Activated CD8-positive, alpha-beta memory T cell treated with anti-CD3 and anti-CD28 coated beads, Interleukin-2, amount 50 U/mL, for 24 hours (primary cell): Measurements from ENCODE around the gene HBP1.
"Not testable (repeated sequence)": the region's sequence is repeated elsewhere in the genome, so short reads cannot be mapped to it uniquely, and the experiment has no call there.

Experiments
- DNase-seq: peaks from one replicate; pipeline ENCODE4 v3.0.0-alpha.2; 2020; ENCODE audit errors: extremely low read depth

HBP1 gene

GRCh38 chr7:107224374-107225223 lies 55.8 kb downstream of the HBP1 start:
- no peak for DNase-seq

- DNase-seq, result no peak
Observed at GRCh38 chr7:107228291-107228690, 59.5 kb downstream of the HBP1 start.

DNA sequence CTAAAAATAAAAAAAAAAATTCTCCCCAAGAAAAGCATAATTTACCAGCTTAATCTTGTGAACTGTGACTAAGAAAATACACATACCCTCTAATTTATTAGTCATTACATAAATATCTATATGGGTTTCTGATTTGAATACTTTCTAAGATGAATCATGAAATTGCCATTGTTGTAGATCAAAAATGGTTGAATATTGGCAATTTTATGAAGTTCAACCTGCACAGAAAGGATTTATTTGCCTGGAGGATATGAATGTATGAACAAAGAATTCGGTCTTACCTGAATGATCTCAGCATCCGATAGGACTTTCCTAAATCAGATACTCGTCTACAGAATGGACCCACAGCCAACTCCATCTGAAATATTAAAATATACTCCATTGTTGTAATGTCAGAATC lies 61.5 kb downstream of the HBP1 start:
- DNase-seq, result no peak

GRCh38 chr7:107232568-107233090 lies 63.8 kb downstream of the HBP1 start:
- no peak for DNase-seq

DNA sequence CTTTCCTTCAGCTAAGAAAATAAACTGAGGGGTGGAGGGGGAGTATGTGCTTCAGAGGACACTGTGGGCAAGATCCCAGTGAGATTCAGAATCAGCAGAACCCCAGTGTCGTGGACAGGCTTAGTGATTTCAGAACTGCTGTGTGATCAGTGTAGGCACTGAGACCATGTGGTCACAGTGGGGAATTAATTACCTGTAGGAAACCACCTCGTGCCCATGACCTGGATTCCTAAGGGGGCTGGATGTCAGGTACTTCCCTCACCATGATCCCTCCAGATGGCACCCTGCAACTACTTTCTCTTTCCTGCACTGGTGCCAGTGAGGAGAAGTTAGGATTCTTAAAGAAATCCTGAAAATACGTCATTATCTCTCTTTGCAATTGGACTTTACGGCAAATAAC lies 64.4 kb downstream of the HBP1 start:
- DNase-seq, result no peak

GRCh38 chr7:107233981-107234380 lies 65.2 kb downstream of the HBP1 start:
- DNase-seq, result no peak

- DNase-seq, result no peak
Observed at GRCh38 chr7:107234436-107234835, 65.6 kb downstream of the HBP1 start.

GRCh38 chr7:107236862-107237261 lies 68.1 kb downstream of the HBP1 start:
- DNase-seq, result no peak

GRCh38 chr7:107237451-107237850 lies 68.6 kb downstream of the HBP1 start:
- DNase-seq, result no peak

DNA sequence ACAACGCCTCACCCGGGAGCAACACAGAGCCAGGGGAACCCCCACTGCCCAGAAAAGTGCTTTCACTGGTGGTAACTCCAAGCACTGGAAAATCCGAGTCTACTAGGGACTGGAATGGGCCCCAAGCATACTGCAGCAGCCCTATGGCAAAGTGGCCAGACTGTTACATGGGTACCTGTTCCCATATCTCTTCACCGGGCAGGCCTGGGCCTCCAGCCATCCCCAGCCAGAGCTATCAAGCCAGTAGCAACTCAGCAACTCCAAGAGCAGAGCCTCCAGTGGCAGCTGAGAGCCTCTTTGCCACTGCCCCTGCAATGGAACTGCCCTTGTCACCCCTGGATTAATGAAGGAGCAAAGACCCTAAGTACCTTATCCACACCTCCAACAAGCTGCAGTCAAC lies 73.5 kb downstream of the HBP1 start:
- DNase-seq, result no peak

DNA sequence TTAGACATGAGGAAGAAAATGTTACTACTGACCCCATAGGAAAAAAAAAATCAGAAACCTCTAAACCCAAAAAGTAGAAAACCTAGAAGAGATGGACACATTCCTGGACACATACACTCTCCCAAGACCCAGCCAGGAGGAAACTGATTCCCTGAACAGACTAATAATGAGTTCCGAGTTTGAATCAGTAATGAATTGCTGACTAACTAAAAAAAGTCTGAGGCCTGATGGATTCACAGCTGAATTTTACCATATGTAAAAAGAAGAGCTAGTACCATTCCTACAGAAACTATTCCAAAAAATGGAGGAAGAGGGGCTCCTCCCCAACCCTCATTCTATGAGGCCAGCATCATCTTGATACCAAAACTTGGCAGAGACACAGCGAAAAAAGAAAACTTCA lies 75.8 kb downstream of the HBP1 start:
- DNase-seq, result no peak

- DNase-seq, result not testable (repeated sequence)
Observed at GRCh38 chr7:107246836-107247235, 78.0 kb downstream of the HBP1 start.

DNA sequence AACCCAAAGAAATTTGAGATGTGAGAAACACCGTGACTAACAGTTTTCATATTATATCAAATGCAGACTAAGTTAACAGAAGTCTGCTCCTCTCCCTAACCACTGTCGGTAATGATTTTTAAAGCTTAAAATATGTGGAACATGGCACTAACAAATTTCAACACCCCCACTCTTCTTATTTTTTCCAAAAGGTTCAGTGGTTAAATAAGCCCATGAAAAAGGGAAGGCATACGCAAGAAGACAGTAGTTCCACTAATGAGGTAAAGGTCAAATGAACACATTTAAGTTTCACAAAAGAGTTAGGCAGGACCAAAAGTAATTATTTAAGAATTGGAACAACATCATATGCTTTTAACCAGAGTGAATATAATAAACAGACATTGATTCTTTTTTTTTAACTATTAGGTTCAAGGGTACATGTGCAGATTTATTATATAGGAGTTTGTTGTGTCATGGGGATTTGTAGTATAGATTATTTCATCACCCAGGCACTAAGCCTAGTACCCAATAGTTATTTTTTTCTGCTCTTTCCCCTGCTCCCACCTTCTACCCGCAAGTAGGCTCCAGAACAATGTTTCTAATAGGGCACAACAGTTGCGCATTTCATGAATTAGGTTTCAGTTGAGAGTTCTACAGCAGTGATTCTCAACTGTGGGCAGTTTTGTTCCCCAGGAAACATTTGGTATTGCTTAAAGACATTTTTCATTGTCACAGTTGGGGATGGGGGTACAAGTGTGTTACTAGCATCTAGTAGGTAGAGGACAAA lies 79.9 kb downstream of the HBP1 start:
- no peak for DNase-seq

DNA sequence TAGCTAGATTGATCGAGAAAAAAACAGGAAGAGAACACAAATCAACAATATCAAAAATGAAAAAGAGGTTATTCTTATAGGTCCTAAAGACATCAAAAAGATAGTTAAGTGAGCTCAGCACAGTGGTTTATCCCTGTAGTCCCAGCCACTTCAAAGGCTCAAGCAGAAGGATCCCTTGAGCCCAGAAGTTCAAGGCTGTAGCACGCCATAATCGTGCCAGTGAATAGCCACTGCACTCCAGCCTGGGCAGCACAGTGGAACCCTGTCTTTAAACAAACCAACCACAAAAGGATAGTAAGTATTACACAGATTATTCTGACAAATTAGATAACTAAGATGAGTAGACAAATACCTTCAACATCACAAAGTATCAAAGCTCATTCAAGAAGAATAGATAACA lies 83.2 kb downstream of the HBP1 start:
- no peak for DNase-seq
